ENCODE results near the gene MYDGF. TPM values are rescaled to one million over a fixed set of nuclear protein-coding genes. Genes with fewer than 3 reads are reported as not detected.

Gene MYDGF
- total RNA-seq, 2 donors from 2014 or later, result 59.3 to 72.9 TPM

GRCh38 chr19:4656102-4656501 is 14.0 kb downstream of the MYDGF start:
- no peaks in the 10 kb centered on the region for H3K4me1 ChIP-seq (ENCODE audit: control insufficient read depth in 1 of 2, low read depth in 2 of 2)
- no peak for TF ChIP-seq CTCF (IDR thresholded peaks at IDR 0.05)

GRCh38 chr19:4654437-4655361 is 15.4 kb downstream of the MYDGF start:
- H3K4me3 ChIP-seq, result no peak overlapping the region
- no peak overlapping the region for H3K27ac ChIP-seq
- peaks cover 25% of the 10 kb centered on the region for H3K36me3 ChIP-seq
- no peak for ATAC-seq (ENCODE audit: insufficient number of reproducible peaks, low FRiP score, low read depth)
- no peaks in the 10 kb centered on the region for H3K4me1 ChIP-seq (ENCODE audit: control insufficient read depth in 1 of 2, low read depth in 2 of 2)
- H3K27me3 ChIP-seq (replicated peaks; ENCODE audit: insufficient read depth), result no peaks in the 10 kb centered on the region
- DNase-seq (ENCODE audit: low spot score), result no peak
- no peaks in the 10 kb centered on the region for H3K9me3 ChIP-seq
- no peak for TF ChIP-seq CTCF (IDR thresholded peaks at IDR 0.05)

More at GRCh38 chr19:4656102-4656501, 14.0 kb downstream of the MYDGF start:
- Histone ChIP-seq H3K36me3 (peaks cover 33% of the 10 kb centered on the region), H3K4me3 (no peak overlapping the region), H3K27me3 (replicated peaks; ENCODE audit: insufficient read depth) (no peaks in the 10 kb centered on the region), H3K27ac (no peak overlapping the region), H3K9me3 (no peaks in the 10 kb centered on the region)
- no peak for ATAC-seq (ENCODE audit: insufficient number of reproducible peaks, low FRiP score, low read depth)
- no peak for DNase-seq (ENCODE audit: low spot score)

GRCh38 chr19:4653793-4654436 is 16.2 kb downstream of the MYDGF start:
- TF ChIP-seq CTCF (IDR thresholded peaks at IDR 0.05), result no peak
- Histone ChIP-seq H3K4me3 (no peak overlapping the region), H3K36me3 (peaks cover 21% of the 10 kb centered on the region), H3K27me3 (replicated peaks; ENCODE audit: insufficient read depth) (no peaks in the 10 kb centered on the region), H3K9me3 (no peaks in the 10 kb centered on the region), H3K4me1 (ENCODE audit: control insufficient read depth in 1 of 2, low read depth in 2 of 2) (no peaks in the 10 kb centered on the region), H3K27ac (no peak overlapping the region)
- DNase-seq (ENCODE audit: low spot score) (no peak), ATAC-seq (ENCODE audit: insufficient number of reproducible peaks, low FRiP score, low read depth) (no peak)

GRCh38 chr19:4652075-4652474 is 18.1 kb downstream of the MYDGF start:
- no peak overlapping the region for H3K27ac ChIP-seq
- peaks cover 6% of the 10 kb centered on the region for H3K36me3 ChIP-seq

More at GRCh38 chr19:4652075-4652474, 18.1 kb downstream of the MYDGF start:
- Histone ChIP-seq H3K27me3 (replicated peaks; ENCODE audit: insufficient read depth) (no peaks in the 10 kb centered on the region), H3K4me3 (no peak overlapping the region), H3K4me1 (ENCODE audit: control insufficient read depth in 1 of 2, low read depth in 2 of 2) (no peaks in the 10 kb centered on the region), H3K9me3 (no peaks in the 10 kb centered on the region)
- no peak for TF ChIP-seq CTCF (IDR thresholded peaks at IDR 0.05)
- ATAC-seq (ENCODE audit: insufficient number of reproducible peaks, low FRiP score, low read depth) (no peak), DNase-seq (ENCODE audit: low spot score) (no peak)

All from thoracic aorta (tissue), 2 donors.